DND-41 (cell line): ENCODE measurements around the gene SMARCA2.

Experiments used
- EZH2 ChIP-seq: IDR thresholded peaks from 3 replicates; pipeline ENCODE4 v1.6.1; 2012; ENCODE audit warnings: borderline replicate concordance, low read depth, mild to moderate bottlenecking, moderate library complexity, low read length, inconsistent platforms; ENCODE audit not compliant: severe bottlenecking
- TF ChIP-seq, protein P1 (sequence below): IDR thresholded peaks from 2 replicates; pipeline ENCODE4 v1.5.1; 2012; ENCODE audit warnings: borderline replicate concordance, low read length, moderate library complexity, mild to moderate bottlenecking; ENCODE audit not compliant: poor library complexity, severe bottlenecking; ENCODE audit errors: extremely low read depth

DNA sequence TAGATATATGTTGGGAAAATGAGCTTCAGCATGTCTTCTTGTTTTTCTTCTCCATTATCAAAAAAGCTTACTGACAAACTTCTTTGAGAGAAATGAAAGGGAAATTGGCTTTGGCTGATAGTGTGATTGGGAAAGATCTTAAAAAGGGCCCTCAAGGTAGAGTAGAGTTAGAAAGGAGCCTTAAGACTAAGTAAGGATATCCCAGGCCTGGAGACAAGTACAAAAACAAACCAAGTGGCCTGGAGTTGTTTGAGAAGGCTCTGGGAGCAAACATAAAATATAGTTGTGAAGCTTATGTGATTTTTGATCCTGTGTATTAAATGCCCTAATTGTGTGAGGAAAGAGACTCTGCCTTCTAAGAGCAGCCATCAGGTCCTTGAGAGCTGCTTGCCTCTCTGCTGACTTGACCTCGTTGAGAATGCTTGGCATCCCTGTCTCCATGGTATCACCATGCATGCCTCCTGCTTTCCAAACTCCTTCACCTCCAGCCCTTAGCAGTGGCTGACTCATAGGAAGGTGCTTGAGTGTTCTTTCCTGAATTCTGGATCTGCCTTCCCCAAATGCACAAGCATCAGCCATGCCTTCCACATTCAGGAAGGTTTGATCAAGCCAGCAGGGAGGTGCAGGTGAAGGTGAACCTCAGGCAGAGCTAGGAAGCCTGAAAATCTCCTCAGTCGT, 78.9 kb downstream of the SMARCA2 start:
- TF ChIP-seq EZH2, result no peak
- TF ChIP-seq, protein P1, sequence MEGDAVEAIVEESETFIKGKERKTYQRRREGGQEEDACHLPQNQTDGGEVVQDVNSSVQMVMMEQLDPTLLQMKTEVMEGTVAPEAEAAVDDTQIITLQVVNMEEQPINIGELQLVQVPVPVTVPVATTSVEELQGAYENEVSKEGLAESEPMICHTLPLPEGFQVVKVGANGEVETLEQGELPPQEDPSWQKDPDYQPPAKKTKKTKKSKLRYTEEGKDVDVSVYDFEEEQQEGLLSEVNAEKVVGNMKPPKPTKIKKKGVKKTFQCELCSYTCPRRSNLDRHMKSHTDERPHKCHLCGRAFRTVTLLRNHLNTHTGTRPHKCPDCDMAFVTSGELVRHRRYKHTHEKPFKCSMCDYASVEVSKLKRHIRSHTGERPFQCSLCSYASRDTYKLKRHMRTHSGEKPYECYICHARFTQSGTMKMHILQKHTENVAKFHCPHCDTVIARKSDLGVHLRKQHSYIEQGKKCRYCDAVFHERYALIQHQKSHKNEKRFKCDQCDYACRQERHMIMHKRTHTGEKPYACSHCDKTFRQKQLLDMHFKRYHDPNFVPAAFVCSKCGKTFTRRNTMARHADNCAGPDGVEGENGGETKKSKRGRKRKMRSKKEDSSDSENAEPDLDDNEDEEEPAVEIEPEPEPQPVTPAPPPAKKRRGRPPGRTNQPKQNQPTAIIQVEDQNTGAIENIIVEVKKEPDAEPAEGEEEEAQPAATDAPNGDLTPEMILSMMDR, result no peak
